HG02623 (cell line): ENCODE results near the gene ITPKC.

Experiments used
- ATAC-seq: cut with Tn5 transposase; IDR thresholded peaks from one replicate; pipeline ENCODE4 v1.9.1; 2021; ENCODE audit warnings: moderate library complexity; ENCODE audit not compliant: unreplicated experiment

The ITPKC gene

DNA sequence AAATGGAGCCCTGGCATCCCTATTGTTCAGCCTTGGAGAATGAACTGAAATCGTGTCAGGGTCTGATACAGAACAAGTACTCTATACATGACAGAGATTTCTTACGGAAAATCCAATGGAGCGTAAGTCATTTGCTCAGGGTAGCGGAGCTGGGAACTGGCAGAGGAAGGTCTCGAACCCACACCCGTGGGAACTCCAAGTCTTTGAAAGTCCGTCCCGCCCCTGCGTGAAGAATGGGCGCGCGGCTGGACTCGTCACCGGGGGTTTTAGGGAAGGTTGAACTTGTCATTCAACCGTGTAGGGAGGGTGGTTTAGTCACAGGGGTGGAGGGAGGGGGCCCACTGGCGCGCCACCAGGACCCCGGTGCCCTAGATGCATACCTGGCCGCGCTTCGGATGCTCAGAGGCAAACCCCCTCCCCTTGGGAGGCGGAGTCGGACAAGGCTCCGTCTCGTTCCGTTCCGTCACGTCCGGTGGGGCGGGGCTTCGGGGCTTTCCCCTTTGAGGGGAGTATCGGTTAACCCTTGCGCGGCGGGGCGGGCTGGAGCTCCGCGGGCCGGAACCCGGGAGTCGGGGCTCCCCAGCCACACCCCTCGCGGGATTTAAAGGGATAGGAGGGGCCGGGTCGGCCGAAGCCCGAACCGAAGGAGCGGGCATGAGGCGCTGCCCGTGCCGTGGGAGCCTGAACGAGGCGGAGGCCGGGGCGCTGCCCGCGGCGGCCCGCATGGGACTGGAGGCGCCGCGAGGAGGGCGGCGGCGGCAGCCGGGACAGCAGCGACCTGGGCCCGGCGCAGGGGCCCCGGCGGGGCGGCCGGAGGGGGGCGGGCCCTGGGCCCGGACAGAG, at the start of gene ITPKC, which contains the start of gene COQ8B:
Gene ITPKC, plus strand, starts transcription at position 631 of the 843 bp plus-strand sequence. Its CDS starts 24 bp downstream, at position 655.
Gene COQ8B, minus strand, starts transcription at position 405 of the 843 bp plus-strand sequence. CDS start 2,254 bp downstream, outside the sequence.
- ATAC-seq = peak; percentile 60

DNA sequence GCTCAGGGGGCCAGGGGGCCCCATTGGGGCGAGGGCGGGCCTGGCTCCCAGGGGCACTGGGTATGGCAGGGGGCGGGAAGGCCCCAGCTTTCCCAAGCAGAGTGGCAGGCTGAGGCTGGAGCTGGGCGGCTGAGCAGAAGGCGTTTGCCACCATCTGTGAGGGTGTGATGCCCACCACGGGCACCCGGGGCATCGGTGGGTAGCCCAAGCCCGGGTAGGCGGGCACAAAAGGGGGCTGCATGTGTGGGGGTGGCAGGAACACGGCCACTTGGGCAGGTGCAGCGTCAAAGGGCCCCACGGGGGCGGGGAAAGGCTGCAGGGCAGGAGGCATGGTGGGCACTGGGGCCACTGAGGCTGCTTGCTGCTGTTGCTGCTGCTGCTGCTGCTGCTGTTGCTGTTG, 49.3 kb upstream of the ITPKC start:
- no peak for ATAC-seq

- no peak for ATAC-seq
Measured at GRCh38 chr19:40668991-40669614, 47.8 kb upstream of the ITPKC start.

GRCh38 chr19:40671404-40671803, 45.5 kb upstream of the ITPKC start:
- ATAC-seq = no peak

DNA sequence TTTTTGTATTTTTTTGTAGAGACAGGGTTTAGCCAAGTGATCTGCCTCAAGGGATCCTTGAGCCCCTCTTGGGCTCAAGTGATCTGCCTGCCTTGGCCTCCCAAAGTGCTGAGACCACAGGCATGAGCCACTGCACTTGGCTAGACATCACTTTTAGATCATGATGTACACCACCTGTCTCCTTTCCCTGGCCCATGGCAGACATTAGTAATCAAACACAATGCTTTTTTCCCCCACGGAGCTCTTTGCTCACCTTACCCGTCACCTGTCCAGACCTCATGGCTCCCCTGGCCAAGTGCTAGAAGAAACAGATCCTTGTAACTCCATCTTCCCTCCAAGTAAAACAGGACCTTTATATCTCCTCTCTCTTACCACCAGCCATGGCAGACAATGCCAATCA, 44.9 kb upstream of the ITPKC start:
- no peak for ATAC-seq

GRCh38 chr19:40672573-40673299, 44.2 kb upstream of the ITPKC start:
- ATAC-seq = no peak

DNA sequence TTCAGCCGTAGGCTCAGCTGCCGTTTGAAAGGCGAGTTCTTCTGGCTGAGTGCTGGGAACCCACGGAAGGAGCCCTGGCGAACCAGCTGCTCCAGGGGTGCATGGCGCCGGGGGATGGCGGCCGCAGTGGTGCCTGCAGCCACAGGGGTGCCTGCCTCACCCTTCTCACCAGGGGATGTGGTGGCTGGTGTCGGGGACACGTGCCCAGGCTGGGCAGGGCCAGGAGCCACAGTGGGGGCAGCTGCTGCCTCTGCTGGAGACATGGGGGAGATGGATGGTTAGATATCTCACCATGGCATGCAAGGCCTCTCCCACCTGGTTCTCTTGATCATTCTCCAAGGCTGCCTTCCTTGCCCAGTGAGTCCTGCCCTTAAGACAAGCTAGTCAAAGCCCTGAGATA, 43.5 kb upstream of the ITPKC start:
- ATAC-seq = no peak

DNA sequence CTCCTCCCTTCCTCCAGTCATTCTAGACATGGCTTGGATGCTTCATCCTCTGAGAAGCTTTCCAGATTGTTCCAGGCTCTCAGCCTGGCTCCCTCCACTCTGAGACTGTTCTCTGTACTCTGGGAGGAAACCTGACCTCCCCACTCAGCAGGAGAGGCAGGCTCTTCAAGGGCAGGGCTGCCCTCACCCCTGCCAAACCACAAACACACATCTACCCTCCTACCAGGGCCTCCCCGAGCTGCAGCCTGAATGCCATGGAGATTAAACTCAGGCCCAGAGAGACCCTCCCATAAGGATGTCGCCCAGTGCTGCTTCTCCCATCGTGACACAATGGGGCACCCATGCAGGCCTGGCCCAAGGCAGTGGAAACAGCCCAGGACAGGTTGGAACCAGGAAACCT, 42.6 kb upstream of the ITPKC start:
- ATAC-seq = no peak

GRCh38 chr19:40677156-40677555, 39.8 kb upstream of the ITPKC start:
- no peak for ATAC-seq

DNA sequence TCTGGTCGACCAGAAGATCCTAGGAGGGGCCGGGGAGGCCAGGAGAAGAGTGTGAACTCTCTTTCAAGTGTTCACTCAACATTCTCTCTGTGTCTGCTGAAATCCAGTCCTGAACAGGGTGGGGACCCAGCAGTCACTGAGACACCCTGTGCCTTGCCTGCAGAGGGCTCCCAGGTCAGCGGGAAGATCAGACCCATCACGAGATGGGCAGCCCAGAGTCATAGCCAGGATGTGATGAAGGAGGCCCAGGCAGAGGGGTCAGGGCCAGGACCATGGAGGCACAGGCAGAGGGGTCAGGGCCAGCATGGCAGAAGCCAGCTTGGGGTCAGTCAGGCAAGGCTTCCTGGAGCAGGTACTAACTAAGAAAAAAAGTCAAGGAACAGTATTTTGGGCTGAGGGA, 35.9 kb upstream of the ITPKC start:
- ATAC-seq = no peak

- ATAC-seq = no peak
Measured at GRCh38 chr19:40682431-40682964, 34.4 kb upstream of the ITPKC start.

DNA sequence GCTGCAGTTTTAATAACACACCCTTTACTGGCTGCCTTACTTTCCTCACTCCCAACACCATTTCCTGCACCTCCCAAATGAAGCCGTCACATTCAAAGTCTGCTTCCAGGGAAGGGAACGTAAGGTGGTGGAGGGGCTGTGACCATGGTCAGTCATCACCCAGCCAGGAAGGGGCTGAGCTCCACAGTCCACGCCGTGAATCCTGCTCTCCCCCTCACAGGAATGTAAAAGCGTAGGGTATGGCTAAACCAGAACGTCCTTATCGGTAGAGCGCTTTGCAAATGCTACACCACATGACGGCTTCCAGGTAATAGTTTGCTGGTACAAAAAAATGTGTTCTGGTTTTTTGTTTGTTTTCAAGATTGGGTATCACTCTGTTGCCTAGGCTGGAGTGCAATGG, 33.5 kb upstream of the ITPKC start:
- no peak for ATAC-seq

DNA sequence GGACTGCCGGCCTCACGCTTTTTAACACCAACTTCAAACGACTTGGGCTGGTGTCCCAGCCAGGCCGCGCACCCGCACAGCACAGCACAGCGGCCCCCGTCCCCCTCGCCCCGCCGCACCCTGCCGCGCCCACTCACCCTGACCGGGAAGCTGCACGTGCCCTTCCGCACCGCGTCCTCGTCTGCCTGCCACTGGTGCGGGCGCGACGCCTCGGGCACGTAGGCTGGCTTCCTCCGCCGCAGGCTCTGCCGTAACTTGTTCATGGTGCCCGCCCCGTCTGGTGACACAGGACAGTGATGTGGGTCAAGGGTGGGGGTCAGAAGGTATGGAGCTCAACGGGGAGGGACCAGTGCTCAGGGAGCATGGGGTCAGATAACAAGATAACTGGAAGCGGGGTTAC, 32.6 kb upstream of the ITPKC start:
- no peak for ATAC-seq

- ATAC-seq = no peak
Measured at GRCh38 chr19:40685016-40685526, 31.8 kb upstream of the ITPKC start.

GRCh38 chr19:40685563-40685962, 31.3 kb upstream of the ITPKC start:
- no peak for ATAC-seq

GRCh38 chr19:40686882-40687524, 29.9 kb upstream of the ITPKC start:
- ATAC-seq = no peak

- no peak for ATAC-seq
Measured at GRCh38 chr19:40687525-40688016, 29.3 kb upstream of the ITPKC start.

DNA sequence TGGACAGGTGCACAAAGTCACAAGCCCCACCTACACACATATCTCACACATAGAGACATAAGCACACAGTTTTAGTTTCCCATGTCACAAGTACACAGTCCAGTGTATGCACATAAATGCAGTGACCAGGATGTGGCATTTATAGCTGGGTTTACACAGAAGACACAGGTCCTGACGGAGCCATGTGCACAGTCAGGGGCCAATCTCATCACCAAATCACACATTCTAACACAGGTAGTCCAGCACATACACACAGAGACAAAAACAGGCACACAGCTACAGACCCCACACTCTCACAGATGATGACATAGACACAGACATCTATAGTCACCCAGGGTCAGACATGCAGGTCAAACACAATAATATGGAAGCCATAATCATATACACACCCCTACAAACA, 28.6 kb upstream of the ITPKC start:
- ATAC-seq = no peak

GRCh38 chr19:40688987-40689338, 27.9 kb upstream of the ITPKC start:
- ATAC-seq = no peak

GRCh38 chr19:40689339-40690049, 27.4 kb upstream of the ITPKC start:
- no peak for ATAC-seq
